Thoracic aorta (tissue), 2 donors: ENCODE results near the gene DNM1. TPM values are rescaled to one million over a fixed set of nuclear protein-coding genes. Genes with fewer than 3 reads are reported as not detected.
"Not testable (repeated sequence)": the region's sequence is repeated elsewhere in the genome, so short reads cannot be mapped to it uniquely, and the experiment has no call there.

ENCODE experiments used
- ATAC-seq: fragments of 150-250 bp; one replicate; pipeline ENCODE4 v1.8.0; 2017; ENCODE audit warnings: low read depth; ENCODE audit not compliant: insufficient number of reproducible peaks, low FRiP score
- DNase-seq: peaks from one replicate; pipeline ENCODE4 v3.0.0-alpha.2; 2020; ENCODE audit warnings: low spot score
- H3K27ac ChIP-seq, 2 donors: fragments of 200-600 bp; sonication (generic); 1 replicate in 1 of 2; 2 replicates in 1 of 2; pipeline ENCODE4 v1.5.1; 2016; ENCODE audit warnings: mild to moderate bottlenecking in 2 of 2, moderate library complexity in 2 of 2
- H3K27me3 ChIP-seq: fragments of 200-600 bp; sonication (generic); replicated peaks from 2 replicates; pipeline ENCODE4 v1.6.0; 2016; ENCODE audit warnings: mild to moderate bottlenecking; ENCODE audit not compliant: insufficient read depth
- H3K36me3 ChIP-seq: fragments of 200-600 bp; sonication (generic); one replicate; pipeline ENCODE4 v1.5.1; 2016
- H3K4me1 ChIP-seq, 2 donors: fragments of 200-600 bp; sonication (generic); 1 replicate in 1 of 2; 2 replicates in 1 of 2; pipeline versions ENCODE4 v1.5.1 to v1.6.0; 2016; ENCODE audit warnings: low read depth in 2 of 2, mild to moderate bottlenecking in 1 of 2; ENCODE audit not compliant: control insufficient read depth in 1 of 2
- H3K4me3 ChIP-seq: fragments of 200-600 bp; sonication (generic); 2 replicates; pipeline ENCODE4 v1.5.1; 2016; ENCODE audit warnings: mild to moderate bottlenecking
- H3K9me3 ChIP-seq: fragments of 200-600 bp; sonication (generic); 2 replicates; pipeline ENCODE4 v1.5.1; 2016
- total RNA-seq, 2 donors: library from RNA; depleted of rRNA; stranded (reverse); fragments of >200 nt; gene quantifications; one replicate each; pipeline versions ENCODE4 v1.1.0 to v1.2.3, GENCODE V29; 2016
- TF ChIP-seq, protein P1 (sequence below): fragments of 200-600 bp; sonication (generic); IDR thresholded peaks from one replicate; pipeline ENCODE4 v1.5.1; 2019; ENCODE audit warnings: antibody characterized with exemption

Gene DNM1
- total RNA-seq, 2 donors from 2014 or later, result 7.2 to 9.7 TPM

DNA sequence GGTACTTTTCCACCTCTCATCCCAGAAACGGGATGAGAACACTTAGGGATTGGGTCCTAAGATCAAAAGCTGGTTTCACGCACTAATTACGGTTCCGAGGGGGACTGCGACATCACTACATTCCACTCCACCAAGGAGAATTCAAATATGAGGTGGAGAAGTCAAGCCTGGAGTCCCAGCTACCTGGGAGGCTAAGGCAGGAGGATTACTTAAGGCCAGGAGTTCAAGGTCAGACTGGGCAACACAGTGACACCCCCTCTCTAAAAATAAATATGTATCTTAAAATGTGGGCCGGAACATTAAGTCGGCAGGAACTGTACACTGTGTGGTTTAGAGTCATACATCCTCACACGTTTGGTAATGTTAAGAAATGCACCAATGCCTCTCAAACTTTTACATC is 71.1 kb downstream of the DNM1 start:
- Histone ChIP-seq H3K4me1 (peaks cover 18 to 30% of the 10 kb centered on the region in 2 donors), H3K36me3 (peaks cover 26% of the 10 kb centered on the region), H3K9me3 (no peaks in the 10 kb centered on the region), H3K27me3 (no peaks in the 10 kb centered on the region), H3K4me3 (peak overlapping the region; percentile 100), H3K27ac (no peak overlapping the region)
- DNase-seq (no peak), ATAC-seq (no peak)
- TF ChIP-seq, protein P1, sequence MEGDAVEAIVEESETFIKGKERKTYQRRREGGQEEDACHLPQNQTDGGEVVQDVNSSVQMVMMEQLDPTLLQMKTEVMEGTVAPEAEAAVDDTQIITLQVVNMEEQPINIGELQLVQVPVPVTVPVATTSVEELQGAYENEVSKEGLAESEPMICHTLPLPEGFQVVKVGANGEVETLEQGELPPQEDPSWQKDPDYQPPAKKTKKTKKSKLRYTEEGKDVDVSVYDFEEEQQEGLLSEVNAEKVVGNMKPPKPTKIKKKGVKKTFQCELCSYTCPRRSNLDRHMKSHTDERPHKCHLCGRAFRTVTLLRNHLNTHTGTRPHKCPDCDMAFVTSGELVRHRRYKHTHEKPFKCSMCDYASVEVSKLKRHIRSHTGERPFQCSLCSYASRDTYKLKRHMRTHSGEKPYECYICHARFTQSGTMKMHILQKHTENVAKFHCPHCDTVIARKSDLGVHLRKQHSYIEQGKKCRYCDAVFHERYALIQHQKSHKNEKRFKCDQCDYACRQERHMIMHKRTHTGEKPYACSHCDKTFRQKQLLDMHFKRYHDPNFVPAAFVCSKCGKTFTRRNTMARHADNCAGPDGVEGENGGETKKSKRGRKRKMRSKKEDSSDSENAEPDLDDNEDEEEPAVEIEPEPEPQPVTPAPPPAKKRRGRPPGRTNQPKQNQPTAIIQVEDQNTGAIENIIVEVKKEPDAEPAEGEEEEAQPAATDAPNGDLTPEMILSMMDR, result no peak

DNA sequence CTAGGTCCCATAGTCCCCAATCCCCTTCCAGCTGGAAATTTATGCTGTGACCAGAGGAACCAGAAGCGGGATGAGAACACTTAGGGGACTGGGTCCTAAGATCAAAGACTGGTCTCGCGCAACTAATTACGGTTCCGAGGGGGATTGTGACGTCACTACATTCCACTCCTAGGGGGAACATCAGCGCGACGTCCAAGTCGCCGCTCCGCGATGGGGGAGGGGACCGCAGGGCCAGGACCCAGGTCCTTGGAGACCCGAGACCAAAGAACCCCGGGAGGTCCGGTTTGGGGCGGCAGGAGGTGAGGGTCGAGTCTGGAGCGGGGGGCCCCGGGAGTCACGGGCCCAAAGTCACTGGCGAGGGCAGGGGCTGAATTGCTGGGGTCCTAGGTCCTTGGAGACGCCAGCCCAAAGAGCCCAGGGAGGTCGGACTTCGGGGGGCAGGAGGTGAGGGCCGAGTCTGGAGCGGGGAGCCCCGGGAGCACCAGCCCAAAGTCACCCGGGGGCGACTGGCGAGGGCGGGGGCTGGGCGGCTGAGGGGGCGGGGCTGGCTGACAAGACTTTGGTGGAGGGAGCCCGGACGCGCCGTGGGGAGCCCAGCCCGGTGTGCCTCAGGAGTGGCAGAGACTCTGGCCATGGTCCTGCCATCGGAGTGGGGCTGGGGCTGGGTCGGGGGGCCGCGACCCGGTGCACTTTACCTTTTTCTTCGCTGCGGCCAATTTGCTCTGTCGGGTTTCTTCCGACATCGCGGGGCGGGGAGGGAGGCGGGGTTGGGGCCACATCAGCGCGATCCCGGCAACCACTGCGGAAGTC is 72.2 kb downstream of the DNM1 start, which contains the start of gene GOLGA2:
TSS of gene GOLGA2 (minus strand) at position 810 of the 810 bp plus-strand sequence. CDS start at position 779, 31 bp downstream.
- TF ChIP-seq, protein P1, result no peak

DNA sequence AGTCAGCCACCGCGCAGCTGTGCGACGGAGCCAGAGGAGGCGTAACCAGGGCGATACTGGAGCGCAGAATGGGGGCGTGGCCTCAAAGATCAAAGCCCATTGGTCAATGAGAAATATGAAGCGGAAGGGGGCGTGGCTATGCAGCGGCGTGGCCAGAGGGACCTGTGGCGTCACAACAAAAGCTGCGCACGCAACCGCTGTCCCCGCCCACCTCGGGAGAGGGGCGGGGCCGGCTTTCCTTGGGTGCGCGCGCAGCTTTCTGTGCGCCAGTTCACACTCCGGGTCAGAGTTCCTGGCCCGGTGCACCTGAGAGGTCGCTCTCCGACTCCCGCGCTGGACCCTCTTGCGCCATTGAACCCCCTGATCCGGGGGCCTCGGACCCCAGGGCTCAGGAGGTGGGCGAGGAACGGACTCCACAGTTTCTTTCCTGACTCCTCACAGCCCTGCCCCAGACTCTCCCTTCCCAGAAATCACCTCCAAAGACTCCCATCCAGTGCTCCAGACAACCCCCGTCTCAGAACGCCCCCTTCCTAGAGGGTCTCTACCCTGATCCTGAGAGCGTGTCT is 72.9 kb downstream of the DNM1 start, which contains the start of gene SWI5:
TSS of gene SWI5 (plus strand) at position 269 of the 566 bp plus-strand sequence.
- H3K4me3 ChIP-seq, result peak within 1 kb of the TSS; percentile 100
- peak within 1 kb of the TSS; percentile 72 to 87 for H3K27ac ChIP-seq
- peak; percentile 99 for ATAC-seq
- TF ChIP-seq, protein P1, result no peak
- H3K4me1 ChIP-seq, result peaks cover 18 to 30% of the 10 kb centered on the region in 2 donors
- no peaks in the 10 kb centered on the region for H3K9me3 ChIP-seq
- peak; percentile 100 for DNase-seq
- no peaks in the 10 kb centered on the region for H3K27me3 ChIP-seq
- peaks cover 26% of the 10 kb centered on the region for H3K36me3 ChIP-seq

More for the DNA sequence above, 72.2 kb downstream of the DNM1 start, which contains the start of gene GOLGA2:
- Histone ChIP-seq H3K27me3 (no peaks in the 10 kb centered on the region), H3K36me3 (peaks cover 26% of the 10 kb centered on the region), H3K27ac (peak within 1 kb of the TSS; percentile 72 to 87), H3K4me3 (peak within 1 kb of the TSS; percentile 100), H3K4me1 (peaks cover 18 to 30% of the 10 kb centered on the region in 2 donors), H3K9me3 (no peaks in the 10 kb centered on the region)
- ATAC-seq (peak; percentile 32), DNase-seq (no peak)

DNA sequence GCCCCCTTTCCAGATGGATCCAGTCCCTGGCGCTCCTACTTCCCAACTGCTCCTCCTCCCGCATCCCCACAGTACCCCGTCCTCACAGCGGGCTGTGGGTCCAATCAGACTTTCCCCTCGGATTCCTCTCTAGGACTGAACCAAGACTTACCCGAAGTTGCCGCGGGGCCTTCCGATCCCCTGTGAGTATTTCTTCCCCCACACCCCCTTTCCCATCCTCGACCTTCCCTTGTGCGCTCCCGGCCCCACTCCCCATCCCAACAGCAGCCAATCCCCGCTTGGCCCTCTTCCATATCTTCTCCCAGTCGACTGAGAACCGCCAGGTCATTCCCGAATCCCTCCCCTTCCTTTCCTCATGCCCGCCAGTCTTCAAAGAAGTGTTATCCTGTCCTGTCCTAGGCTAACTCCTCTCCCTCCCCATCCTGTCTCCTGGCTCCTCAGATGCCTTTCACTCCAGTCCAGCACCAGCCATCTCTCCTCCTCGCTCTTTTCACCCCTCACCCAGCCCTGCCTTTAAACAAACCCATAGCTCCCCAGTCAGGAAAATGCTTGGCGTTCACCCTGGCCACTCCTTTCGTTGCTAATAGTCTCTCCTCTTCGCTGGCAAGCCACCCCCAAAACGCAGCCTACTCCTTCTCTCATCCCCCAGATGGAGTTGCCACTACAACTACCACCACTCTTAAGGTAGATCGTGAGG is 73.5 kb downstream of the DNM1 start:
- H3K9me3 ChIP-seq, result no peaks in the 10 kb centered on the region
- peaks cover 18 to 30% of the 10 kb centered on the region in 2 donors for H3K4me1 ChIP-seq
- H3K27ac ChIP-seq, result peak overlapping the region; percentile 48 to 63
- ATAC-seq, result no peak
- H3K36me3 ChIP-seq, result peaks cover 19% of the 10 kb centered on the region
- no peak for DNase-seq
- TF ChIP-seq, protein P1, result no peak
- H3K4me3 ChIP-seq, result peak overlapping the region; percentile 100
- H3K27me3 ChIP-seq, result no peaks in the 10 kb centered on the region

DNA sequence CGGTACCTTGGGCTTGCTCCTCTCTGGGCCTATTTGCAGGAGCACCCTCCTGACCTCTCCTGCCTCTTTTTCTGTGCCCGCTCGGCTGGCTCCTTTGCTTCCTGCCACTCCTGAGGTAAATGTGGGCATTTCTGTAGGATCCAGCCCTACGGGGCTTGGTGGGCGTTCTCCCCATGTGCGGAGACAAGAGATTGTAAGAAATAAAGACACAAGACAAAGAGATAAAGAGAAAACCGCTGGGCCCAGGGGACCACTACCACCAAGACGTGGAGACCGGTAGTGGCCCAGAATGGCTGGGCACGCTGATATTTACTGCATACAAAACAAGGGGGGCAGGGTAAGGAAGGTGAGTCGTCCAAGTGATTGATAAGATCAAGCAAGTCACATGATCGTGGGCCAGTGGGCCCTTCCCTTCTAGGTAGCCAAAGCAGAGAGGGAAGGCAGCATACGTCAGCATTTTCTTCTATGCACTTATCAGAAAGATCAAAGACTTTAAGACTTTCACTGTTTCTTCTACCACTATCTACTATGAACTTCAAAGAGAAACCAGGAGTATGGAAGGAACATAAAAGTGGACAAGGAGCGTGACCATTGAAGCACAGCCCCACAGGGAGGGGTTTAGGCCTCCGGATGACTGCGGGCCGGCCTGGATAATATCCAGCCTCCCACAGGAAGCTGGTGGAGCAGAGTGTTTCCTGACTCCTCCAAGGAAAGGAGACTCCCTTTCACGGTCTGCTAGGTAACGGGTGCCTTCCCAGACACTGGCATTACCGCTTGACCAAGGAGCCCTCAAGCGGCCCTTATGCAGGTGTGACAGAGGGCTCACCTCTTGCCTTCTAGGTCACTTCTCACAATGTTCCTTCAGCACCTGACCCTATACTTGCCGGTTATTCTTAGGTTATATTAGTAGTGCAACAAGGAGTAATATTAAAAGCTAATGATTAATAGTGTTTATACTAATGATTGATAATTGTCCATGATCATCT is 76.2 kb downstream of the DNM1 start:
- H3K27ac ChIP-seq, DNase-seq, ATAC-seq: not testable (repeated sequence)

More for the DNA sequence above, 76.2 kb downstream of the DNM1 start:
- H3K36me3 ChIP-seq, H3K9me3 ChIP-seq, H3K4me3 ChIP-seq, H3K27me3 ChIP-seq: not testable (repeated sequence)
- H3K4me1 ChIP-seq, result peaks cover 11 to 15% of the 10 kb centered on the region in 2 donors
